ENCODE results near the gene RPL27A.

DNA sequence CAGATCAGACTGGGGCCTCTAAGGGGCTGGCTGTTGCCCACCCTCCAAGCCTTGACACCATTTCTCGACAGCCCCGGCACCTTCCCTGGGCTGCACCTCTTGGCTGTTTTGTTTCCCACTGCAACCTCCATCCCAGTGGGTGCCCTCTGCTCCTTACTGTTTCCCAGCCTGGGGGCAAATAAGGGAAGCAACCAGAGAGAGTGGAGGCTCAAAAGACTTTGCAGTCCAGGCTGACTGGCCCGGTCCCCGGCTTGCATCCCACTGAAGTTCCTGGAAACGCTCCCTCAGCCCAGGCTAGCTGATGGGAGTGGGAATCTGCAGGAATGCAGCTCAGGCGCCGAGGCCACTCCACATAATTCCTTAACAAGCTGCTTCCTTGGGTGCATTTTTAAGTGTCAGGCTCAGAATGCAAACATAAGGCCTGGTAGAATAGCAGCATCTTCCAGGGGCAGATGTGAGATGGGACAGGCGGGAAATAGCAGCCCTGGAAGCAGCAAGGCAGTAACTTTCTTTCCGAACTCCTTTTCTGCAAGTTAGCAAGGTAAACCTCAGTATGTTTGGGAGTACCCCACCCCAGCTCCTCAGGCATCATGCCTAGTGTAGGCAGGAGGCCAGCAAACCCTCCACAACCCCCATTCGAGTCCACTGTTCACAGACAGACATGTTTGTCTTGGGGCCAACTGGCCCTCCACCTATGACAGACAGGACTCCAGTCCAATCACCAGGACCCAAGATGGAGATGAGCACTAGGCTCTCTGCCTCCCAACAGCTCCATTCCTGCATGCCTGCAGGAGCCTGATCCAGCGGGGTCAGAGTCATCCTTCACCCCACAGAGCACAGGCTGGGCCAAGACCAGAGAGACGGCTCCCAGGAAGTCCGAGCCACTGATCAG lies 39.3 kb downstream of the RPL27A start:
- TF ChIP-seq, protein P1, sequence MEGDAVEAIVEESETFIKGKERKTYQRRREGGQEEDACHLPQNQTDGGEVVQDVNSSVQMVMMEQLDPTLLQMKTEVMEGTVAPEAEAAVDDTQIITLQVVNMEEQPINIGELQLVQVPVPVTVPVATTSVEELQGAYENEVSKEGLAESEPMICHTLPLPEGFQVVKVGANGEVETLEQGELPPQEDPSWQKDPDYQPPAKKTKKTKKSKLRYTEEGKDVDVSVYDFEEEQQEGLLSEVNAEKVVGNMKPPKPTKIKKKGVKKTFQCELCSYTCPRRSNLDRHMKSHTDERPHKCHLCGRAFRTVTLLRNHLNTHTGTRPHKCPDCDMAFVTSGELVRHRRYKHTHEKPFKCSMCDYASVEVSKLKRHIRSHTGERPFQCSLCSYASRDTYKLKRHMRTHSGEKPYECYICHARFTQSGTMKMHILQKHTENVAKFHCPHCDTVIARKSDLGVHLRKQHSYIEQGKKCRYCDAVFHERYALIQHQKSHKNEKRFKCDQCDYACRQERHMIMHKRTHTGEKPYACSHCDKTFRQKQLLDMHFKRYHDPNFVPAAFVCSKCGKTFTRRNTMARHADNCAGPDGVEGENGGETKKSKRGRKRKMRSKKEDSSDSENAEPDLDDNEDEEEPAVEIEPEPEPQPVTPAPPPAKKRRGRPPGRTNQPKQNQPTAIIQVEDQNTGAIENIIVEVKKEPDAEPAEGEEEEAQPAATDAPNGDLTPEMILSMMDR (IDR thresholded peaks at IDR 0.05), result no peak
- no peak for TF ChIP-seq ZFX (IDR thresholded peaks at IDR 0.05; ENCODE audit: borderline replicate concordance)

All from 22Rv1 (cell line).